Kidney (tissue), 14 donors: ENCODE results near the gene CCDC32. TPM values are rescaled to one million over a fixed set of nuclear protein-coding genes. Genes with fewer than 3 reads are reported as not detected.
"Not testable (repeated sequence)": the region's sequence is repeated elsewhere in the genome, so short reads cannot be mapped to it uniquely, and the experiment has no call there.

Experiments used
- DNase-seq, 5 donors: peaks; one replicate each; pipeline ENCODE4 v3.0.0-alpha.2; 2013 to 2020
- FAIRE-seq: peaks from 2 replicates; lab custom pipeline; 2012; peaks lifted over from hg19 to GRCh38; lab: Jason Lieb, UNC
- H3K27ac ChIP-seq, 2 donors: one replicate each; pipeline ENCODE4 v1.7.0; 2013; ENCODE audit warnings: low read depth in 2 of 2, low read length in 2 of 2, inconsistent platforms in 1 of 2
- H3K27me3 ChIP-seq: one replicate; pipeline ENCODE4 v1.7.1; 2013; ENCODE audit warnings: low read length, inconsistent platforms; ENCODE audit not compliant: control insufficient read depth, insufficient read depth
- H3K36me3 ChIP-seq, 3 donors: one replicate each; pipeline versions ENCODE4 v1.7.0 to v1.7.1; 2013; ENCODE audit warnings: low read length in 3 of 3, control low read depth in 1 of 3, inconsistent platforms in 1 of 3; ENCODE audit not compliant: insufficient read depth in 3 of 3, control insufficient read depth in 2 of 3
- H3K4me1 ChIP-seq, 3 donors: one replicate each; pipeline versions ENCODE4 v1.7.0 to v1.7.1; 2013; ENCODE audit warnings: low read length in 3 of 3, inconsistent platforms in 1 of 3, low read depth in 1 of 3; ENCODE audit not compliant: control insufficient read depth in 2 of 3, insufficient read depth in 2 of 3
- H3K4me3 ChIP-seq, 3 donors: one replicate each; pipeline versions ENCODE4 v1.7.0 to v1.8.1; 2013; ENCODE audit warnings: low read length in 3 of 3, control low read depth in 1 of 3, inconsistent platforms in 1 of 3
- H3K9ac ChIP-seq, 3 donors: one replicate each; pipeline versions ENCODE4 v1.7.0 to v1.7.1; 2013; ENCODE audit warnings: low read length in 3 of 3, control low read depth in 1 of 3, inconsistent platforms in 1 of 3
- H3K9me3 ChIP-seq, 3 donors: one replicate each; pipeline versions ENCODE4 v1.7.0 to v1.7.1; 2013; ENCODE audit warnings: low read length in 3 of 3, control low read depth in 1 of 3, inconsistent platforms in 1 of 3; ENCODE audit not compliant: control insufficient read depth in 2 of 3, insufficient read depth in 1 of 3
- CTCF ChIP-seq: IDR thresholded peaks from 3 replicates; pipeline ENCODE4 v1.5.1; 2012; ENCODE audit warnings: mild to moderate bottlenecking, moderate library complexity, borderline replicate concordance; ENCODE audit not compliant: insufficient read depth; ENCODE audit errors: extremely low read depth
- intact Hi-C: fragments of 100-400 bp; cut with DNase I; formaldehyde crosslinking; loops from one replicate; pipeline ENCODE4 v1.11.1; 2022
- polyA plus RNA-seq: library from polyadenylated mRNA; stranded (reverse); fragments of 350-450 nt; fragmentation: Illumina TruSeq; extraction: RNeasy Lipid Tissue Mini Kit (QIAGEN cat#74804); gene quantifications from one replicate; pipeline ENCODE4 v1.2.3, GENCODE V29; 2014; ENCODE audit warnings: low read depth, low replicate concordance; ENCODE audit not compliant: insufficient read depth
- total RNA-seq: library from RNA; stranded (reverse); fragmentation: NEBNext Ultra II Directional; extraction: Animal tissue kit (Norgen Biotek cat#: 25700); gene quantifications from one replicate; pipeline ENCODE4 v1.2.1, GENCODE V29; 2021
- donor health status: control.
- donor health status: control.
- donor health status: control.
- donor health status: control.
- donor health status: control.
- donor health status: DM: yes; HTN: yes; CAD: no.
- donor health status: Normal renal cell carcinoma (clear cell type).

Gene CCDC32
- total and polyA plus RNA-seq, 2 donors from 2014 or later = 34.4 to 35.9 TPM

GRCh38 chr15:40590667-40591050 lies 25.8 kb upstream of the CCDC32 start:
- H3K27me3 ChIP-seq = no peaks in the 10 kb centered on the region
- TF ChIP-seq CTCF = no peak
- no peak overlapping the region for H3K9ac ChIP-seq
- FAIRE-seq (no peak), DNase-seq (peak in 3 of 5 donors; percentile 23 to 65 (median 64))
- intact Hi-C loops = no loop called here
- H3K27ac ChIP-seq = no peak overlapping the region
- H3K4me1 ChIP-seq = no peaks in the 10 kb centered on the region
- H3K36me3 ChIP-seq = no peaks in the 10 kb centered on the region
- peak overlapping the region in 1 of 3 donors; percentile 18 for H3K4me3 ChIP-seq
- H3K9me3 ChIP-seq = no peaks in the 10 kb centered on the region

- intact Hi-C loops = no loop called here
These were observed 19.3 kb upstream of the CCDC32 start for GRCh38 chr15:40584191-40584590.

GRCh38 chr15:40582726-40583246 lies 17.9 kb upstream of the CCDC32 start:
- TF ChIP-seq CTCF = no peak
- intact Hi-C loops = no loop called here
- no peaks in the 10 kb centered on the region for H3K4me1 ChIP-seq
- no peaks in the 10 kb centered on the region for H3K36me3 ChIP-seq
- no peak for DNase-seq
- peak overlapping the region in 2 of 3 donors; percentile 16 to 19 for H3K4me3 ChIP-seq
- no peaks in the 10 kb centered on the region for H3K9me3 ChIP-seq
- no peaks in the 10 kb centered on the region for H3K27me3 ChIP-seq
- H3K9ac ChIP-seq = no peak overlapping the region
- no peak for FAIRE-seq
- no peak overlapping the region for H3K27ac ChIP-seq

More at GRCh38 chr15:40584191-40584590, 19.3 kb upstream of the CCDC32 start:
- Histone ChIP-seq H3K36me3 (no peaks in the 10 kb centered on the region), H3K9me3 (no peaks in the 10 kb centered on the region), H3K27ac (no peak overlapping the region), H3K4me1 (no peaks in the 10 kb centered on the region), H3K9ac (no peak overlapping the region), H3K4me3 (no peak overlapping the region), H3K27me3 (no peaks in the 10 kb centered on the region)
- TF ChIP-seq CTCF = no peak
- FAIRE-seq (no peak), DNase-seq (no peak)

- H3K4me1 ChIP-seq, H3K36me3 ChIP-seq, H3K27me3 ChIP-seq, H3K9me3 ChIP-seq, H3K9ac ChIP-seq, H3K4me3 ChIP-seq, FAIRE-seq, intact Hi-C loops, DNase-seq, H3K27ac ChIP-seq: not testable (repeated sequence)
These were observed 17.0 kb upstream of the CCDC32 start for GRCh38 chr15:40581796-40582195.
